K562 (cell line): ENCODE results near the gene GSTO2. TPM values are rescaled to one million over a fixed set of nuclear protein-coding genes. Genes with fewer than 3 reads are reported as not detected.

ENCODE experiments used
- ARID1B ChIP-seq: fragments of 450-650 bp; IDR thresholded peaks from 2 replicates; pipeline ENCODE4 v1.6.1; 2016; ENCODE audit warnings: antibody characterized with exemption, mild to moderate bottlenecking, inconsistent platforms
- CHD2 ChIP-seq: IDR thresholded peaks from 2 replicates; pipeline ENCODE4 v1.6.1; 2011; ENCODE audit warnings: low read depth, low read length
- DMBX1 ChIP-seq: fragments of 250-450 bp; sonication (Bioruptor Pico); IDR thresholded peaks from 2 replicates; pipeline ENCODE4 v1.8.0; 2022; ENCODE audit warnings: inconsistent platforms, mild to moderate bottlenecking, moderate library complexity, borderline replicate concordance
- E2F5 ChIP-seq: sonication (generic); formaldehyde crosslinking; IDR thresholded peaks from 2 replicates; pipeline ENCODE4 v1.8.0; 2022; ENCODE audit warnings: mild to moderate bottlenecking, missing genetic modification reagents
- EHMT2 ChIP-seq: fragments of 450-650 bp; IDR thresholded peaks from 2 replicates; pipeline ENCODE4 v1.6.1; 2018; ENCODE audit warnings: antibody characterized with exemption
- FOSL1 ChIP-seq: fragments of 200-800 bp; sonication (Bioruptor generic); conservative IDR thresholded peaks from 2 replicates; pipeline ENCODE4 v1.6.1; 2016; ENCODE audit warnings: missing genetic modification characterization, missing compliant biosample characterization
- L3MBTL2 ChIP-seq: fragments of 450-650 bp; IDR thresholded peaks from 2 replicates; pipeline ENCODE4 v1.6.1; 2016; ENCODE audit warnings: mild to moderate bottlenecking, moderate library complexity
- MGA ChIP-seq: fragments of 450-650 bp; IDR thresholded peaks from 2 replicates; pipeline ENCODE4 v1.6.1; 2016; ENCODE audit warnings: mild to moderate bottlenecking, moderate library complexity
- NFIC ChIP-seq: fragments of 450-650 bp; IDR thresholded peaks from 2 replicates; pipeline ENCODE4 v1.6.1; 2017; ENCODE audit warnings: mild to moderate bottlenecking, inconsistent platforms
- PML ChIP-seq: IDR thresholded peaks from 2 replicates; pipeline ENCODE4 v1.6.1; 2012; ENCODE audit warnings: low read length, inconsistent platforms
- TAL1 ChIP-seq: fragments of 450-650 bp; IDR thresholded peaks from 2 replicates; pipeline ENCODE4 v1.6.1; 2016; ENCODE audit warnings: mild to moderate bottlenecking
- ZKSCAN8 ChIP-seq: fragments of 200-800 bp; sonication (Bioruptor generic); IDR thresholded peaks from 2 replicates; pipeline ENCODE4 v1.6.1; 2016; ENCODE audit warnings: missing genetic modification characterization, missing compliant biosample characterization
- ZNF609 ChIP-seq: sonication (generic); formaldehyde crosslinking; IDR thresholded peaks from 2 replicates; pipeline ENCODE4 v1.8.1; 2023; ENCODE audit warnings: missing genetic modification reagents, mild to moderate bottlenecking, borderline replicate concordance
- polyA plus RNA-seq, 8 experiments: library from polyadenylated mRNA; depleted of rRNA in 4 of 8; stranded (reverse) in 5 of 8; unstranded in 3 of 8; fragments of >200 nt; fragmentation: Nextera tagmentation in 2 of 8; fragmentation: Illumina TruSeq in 1 of 8; extraction: Ambion mirVana in 2 of 8; extraction: Trizol in 1 of 8; gene quantifications; 2 replicates each; pipeline versions ENCODE4 v1.2.1 to v1.2.3, GENCODE V29; 2011 to 2014; ENCODE audit warnings: inconsistent platforms in 1 of 8, missing spikeins in 1 of 8
- total RNA-seq, 7 experiments: library from RNA; depleted of rRNA in 6 of 7; stranded (reverse); fragments of >200 nt in 6 of 7; fragmentation: Illumina TruSeq in 2 of 7; extraction: Trizol in 2 of 7; gene quantifications; 2 replicates each; pipeline versions ENCODE4 v1.2.1 to v1.2.3, GENCODE V29; 2011 to 2021; ENCODE audit warnings: low replicate concordance in 1 of 7

Gene GSTO2
- total and polyA plus RNA-seq, 9 of the 15 experiments (the other 6 are each of a cell fraction or from before 2014, with no cell fraction given) = 0.18 to 1.8 (median 0.90) TPM

- peak; percentile 65 for TF ChIP-seq MGA
- TF ChIP-seq PML = peak; percentile 22; the same call in 1 of the 2 replicates
- TF ChIP-seq FOSL1 = peak; percentile 91
- peak; percentile 74 for TF ChIP-seq L3MBTL2
- peak; percentile 53 for TF ChIP-seq TAL1
- TF ChIP-seq CHD2 = no peak
- peak; percentile 35; the same call in 1 of the 2 replicates for TF ChIP-seq NFIC
- 0 out of 2 replicates have a peak, but pooled peaks have one; percentile 67 for TF ChIP-seq EHMT2
- TF ChIP-seq ZNF609 (CRISPR knock-in tag) = no peak
- TF ChIP-seq E2F5 (CRISPR knock-in tag) = no peak
- TF ChIP-seq ZKSCAN8 = 0 out of 2 replicates have a peak, but pooled peaks have one; percentile 44
- peak; percentile 92 for TF ChIP-seq ARID1B
- TF ChIP-seq DMBX1 = peak; percentile 58; the same call in 1 of the 2 replicates
Measured at GRCh38 chr10:104260775-104261115, 8.2 kb upstream of the GSTO2 start (continued).
